HG02870 (cell line): Measurements from ENCODE around the gene LY6G6F.
"Not testable (repeated sequence)": the region's sequence is repeated elsewhere in the genome, so short reads cannot be mapped to it uniquely, and the experiment has no call there.

ENCODE experiments used
- ATAC-seq: cut with Tn5 transposase; IDR thresholded peaks from one replicate; pipeline ENCODE4 v1.9.1; 2021; ENCODE audit warnings: mild to moderate bottlenecking, moderate library complexity; ENCODE audit not compliant: unreplicated experiment

LY6G6F gene

GRCh38 chr6:31701666-31702404, 4.8 kb upstream of the LY6G6F start:
- no peak for ATAC-seq

- ATAC-seq, result no peak
Observed at GRCh38 chr6:31702405-31702818, 4.3 kb upstream of the LY6G6F start.

GRCh38 chr6:31702819-31703716, 3.6 kb upstream of the LY6G6F start, which contains the start of gene ABHD16A:
Gene ABHD16A (minus strand): TSS chr6:31703324. CDS start chr6:31703281, 43 bp downstream.
- ATAC-seq, result peak; percentile 81

GRCh38 chr6:31705931-31706330, 735 bp upstream of the LY6G6F start:
- no peak for ATAC-seq

- no peak for ATAC-seq
Observed at GRCh38 chr6:31707701-31708100, 1.0 kb downstream of the LY6G6F start.

- ATAC-seq, result no peak
Observed at GRCh38 chr6:31708224-31708623, 1.6 kb downstream of the LY6G6F start.

GRCh38 chr6:31709157-31709556, 2.5 kb downstream of the LY6G6F start:
- not testable (repeated sequence) for ATAC-seq

GRCh38 chr6:31710523-31711219, 4.0 kb downstream of the LY6G6F start:
- no peak for ATAC-seq

- no peak for ATAC-seq
Observed at GRCh38 chr6:31711233-31711632, 4.6 kb downstream of the LY6G6F start.

GRCh38 chr6:31712296-31712695, 5.6 kb downstream of the LY6G6F start:
- ATAC-seq, result no peak

GRCh38 chr6:31713465-31713864, 6.8 kb downstream of the LY6G6F start:
- no peak for ATAC-seq

GRCh38 chr6:31713991-31714684, 7.5 kb downstream of the LY6G6F start:
- no peak for ATAC-seq

GRCh38 chr6:31715022-31715958, 8.6 kb downstream of the LY6G6F start, which contains the start of gene LY6G6D:
Gene LY6G6D (plus strand): TSS chr6:31715348. CDS start chr6:31715356, 8 bp downstream.
- no peak for ATAC-seq

- ATAC-seq, result no peak
Observed at GRCh38 chr6:31717499-31718222, 11.0 kb downstream of the LY6G6F start.

GRCh38 chr6:31718265-31718664, 11.6 kb downstream of the LY6G6F start:
- no peak for ATAC-seq

- no peak for ATAC-seq
Observed at GRCh38 chr6:31719001-31719400, 12.3 kb downstream of the LY6G6F start.

GRCh38 chr6:31720196-31720770, 13.6 kb downstream of the LY6G6F start:
- ATAC-seq, result no peak

- ATAC-seq, result no peak
Observed at GRCh38 chr6:31721351-31722020, 14.8 kb downstream of the LY6G6F start, which contains the start of gene LY6G6C. Gene LY6G6C (minus strand): TSS chr6:31721746. CDS start chr6:31721679, 67 bp downstream.
